ENCODE data around the gene PROX1.

DNA sequence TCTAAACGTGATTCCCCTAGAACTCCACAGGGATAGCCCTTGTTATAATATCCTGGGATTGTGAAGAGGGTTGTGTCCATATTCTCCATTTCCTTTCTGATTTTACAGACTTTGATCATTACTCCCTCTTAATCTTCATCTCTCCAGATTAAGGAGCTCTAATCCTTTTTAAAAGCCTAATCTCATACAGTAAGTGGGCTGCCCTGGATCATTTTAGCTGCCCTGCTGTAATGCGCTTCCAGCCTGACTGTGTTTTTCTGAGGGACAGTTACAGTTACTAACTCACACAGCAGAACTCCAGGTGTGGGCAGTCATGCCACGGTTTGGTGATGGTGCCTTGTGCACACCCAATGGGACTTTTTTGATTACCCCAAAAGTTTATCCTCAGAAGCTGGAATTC is 33.5 kb downstream of the PROX1 start:
- no peak for TF ChIP-seq CEBPB (IDR thresholded peaks at IDR 0.05)
- TF ChIP-seq, protein P1, sequence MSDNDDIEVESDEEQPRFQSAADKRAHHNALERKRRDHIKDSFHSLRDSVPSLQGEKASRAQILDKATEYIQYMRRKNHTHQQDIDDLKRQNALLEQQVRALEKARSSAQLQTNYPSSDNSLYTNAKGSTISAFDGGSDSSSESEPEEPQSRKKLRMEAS (IDR thresholded peaks at IDR 0.05): no peak
- no peak for TF ChIP-seq TCF12 (IDR thresholded peaks at IDR 0.05; ENCODE audit: low read depth)
- TF ChIP-seq TEAD4 (IDR thresholded peaks at IDR 0.05): no peak
- no peak for TF ChIP-seq YY1 (IDR thresholded peaks at IDR 0.05; ENCODE audit: low read depth)
- no peak for TF ChIP-seq TAF1 (IDR thresholded peaks at IDR 0.05; ENCODE audit: low read depth)
- TF ChIP-seq EP300 (IDR thresholded peaks at IDR 0.05; ENCODE audit: borderline replicate concordance): no peak
- no peak for TF ChIP-seq EGR1 (IDR thresholded peaks at IDR 0.05)
- no peak for TF ChIP-seq RAD21 (IDR thresholded peaks at IDR 0.05; ENCODE audit: low read depth)
- TF ChIP-seq, protein P2, sequence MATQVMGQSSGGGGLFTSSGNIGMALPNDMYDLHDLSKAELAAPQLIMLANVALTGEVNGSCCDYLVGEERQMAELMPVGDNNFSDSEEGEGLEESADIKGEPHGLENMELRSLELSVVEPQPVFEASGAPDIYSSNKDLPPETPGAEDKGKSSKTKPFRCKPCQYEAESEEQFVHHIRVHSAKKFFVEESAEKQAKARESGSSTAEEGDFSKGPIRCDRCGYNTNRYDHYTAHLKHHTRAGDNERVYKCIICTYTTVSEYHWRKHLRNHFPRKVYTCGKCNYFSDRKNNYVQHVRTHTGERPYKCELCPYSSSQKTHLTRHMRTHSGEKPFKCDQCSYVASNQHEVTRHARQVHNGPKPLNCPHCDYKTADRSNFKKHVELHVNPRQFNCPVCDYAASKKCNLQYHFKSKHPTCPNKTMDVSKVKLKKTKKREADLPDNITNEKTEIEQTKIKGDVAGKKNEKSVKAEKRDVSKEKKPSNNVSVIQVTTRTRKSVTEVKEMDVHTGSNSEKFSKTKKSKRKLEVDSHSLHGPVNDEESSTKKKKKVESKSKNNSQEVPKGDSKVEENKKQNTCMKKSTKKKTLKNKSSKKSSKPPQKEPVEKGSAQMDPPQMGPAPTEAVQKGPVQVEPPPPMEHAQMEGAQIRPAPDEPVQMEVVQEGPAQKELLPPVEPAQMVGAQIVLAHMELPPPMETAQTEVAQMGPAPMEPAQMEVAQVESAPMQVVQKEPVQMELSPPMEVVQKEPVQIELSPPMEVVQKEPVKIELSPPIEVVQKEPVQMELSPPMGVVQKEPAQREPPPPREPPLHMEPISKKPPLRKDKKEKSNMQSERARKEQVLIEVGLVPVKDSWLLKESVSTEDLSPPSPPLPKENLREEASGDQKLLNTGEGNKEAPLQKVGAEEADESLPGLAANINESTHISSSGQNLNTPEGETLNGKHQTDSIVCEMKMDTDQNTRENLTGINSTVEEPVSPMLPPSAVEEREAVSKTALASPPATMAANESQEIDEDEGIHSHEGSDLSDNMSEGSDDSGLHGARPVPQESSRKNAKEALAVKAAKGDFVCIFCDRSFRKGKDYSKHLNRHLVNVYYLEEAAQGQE (IDR thresholded peaks at IDR 0.05; ENCODE audit: low read depth): no peak
- TF ChIP-seq, protein P3, sequence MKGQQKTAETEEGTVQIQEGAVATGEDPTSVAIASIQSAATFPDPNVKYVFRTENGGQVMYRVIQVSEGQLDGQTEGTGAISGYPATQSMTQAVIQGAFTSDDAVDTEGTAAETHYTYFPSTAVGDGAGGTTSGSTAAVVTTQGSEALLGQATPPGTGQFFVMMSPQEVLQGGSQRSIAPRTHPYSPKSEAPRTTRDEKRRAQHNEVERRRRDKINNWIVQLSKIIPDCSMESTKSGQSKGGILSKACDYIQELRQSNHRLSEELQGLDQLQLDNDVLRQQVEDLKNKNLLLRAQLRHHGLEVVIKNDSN (IDR thresholded peaks at IDR 0.05): no peak
- no peak for TF ChIP-seq CREB1 (IDR thresholded peaks at IDR 0.05; ENCODE audit: low read depth)
